ENCODE results near the gene ADCY7.
"Not testable (repeated sequence)": the region's sequence is repeated elsewhere in the genome, so short reads cannot be mapped to it uniquely, and the experiment has no call there.

Gene ADCY7

GRCh38 chr16:50266337-50267091 lies at the start of gene ADCY7:
Gene ADCY7 (plus strand): TSS chr16:50266551. CDS start chr16:50288180, 21,629 bp downstream.
- DNase-seq (ENCODE audit: low spot score) (peak; percentile 88), FAIRE-seq (peak; percentile 80)

GRCh38 chr16:50219402-50219975 lies 46.9 kb upstream of the ADCY7 start:
- no peak for FAIRE-seq
- no peak for DNase-seq (ENCODE audit: low spot score)

DNA sequence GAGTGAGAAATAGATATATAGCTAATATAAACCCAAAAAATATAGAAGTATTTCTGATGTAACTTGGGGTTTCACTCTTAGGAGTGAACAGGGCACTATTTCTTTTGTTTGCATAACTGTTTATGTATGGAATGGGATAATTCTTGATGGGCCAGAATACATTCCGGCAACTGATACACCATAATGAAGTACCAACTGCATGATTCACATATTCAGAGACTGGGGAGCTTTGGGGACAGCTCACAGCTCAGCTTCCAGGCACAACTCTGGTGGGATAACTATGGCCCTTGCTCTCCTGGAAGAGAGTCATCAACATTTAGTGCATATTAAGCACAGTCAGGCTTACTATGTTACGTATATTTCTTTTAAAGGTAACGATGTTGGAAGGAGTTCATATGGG lies 42.1 kb upstream of the ADCY7 start:
- DNase-seq (ENCODE audit: low spot score) (no peak), FAIRE-seq (no peak)

DNA sequence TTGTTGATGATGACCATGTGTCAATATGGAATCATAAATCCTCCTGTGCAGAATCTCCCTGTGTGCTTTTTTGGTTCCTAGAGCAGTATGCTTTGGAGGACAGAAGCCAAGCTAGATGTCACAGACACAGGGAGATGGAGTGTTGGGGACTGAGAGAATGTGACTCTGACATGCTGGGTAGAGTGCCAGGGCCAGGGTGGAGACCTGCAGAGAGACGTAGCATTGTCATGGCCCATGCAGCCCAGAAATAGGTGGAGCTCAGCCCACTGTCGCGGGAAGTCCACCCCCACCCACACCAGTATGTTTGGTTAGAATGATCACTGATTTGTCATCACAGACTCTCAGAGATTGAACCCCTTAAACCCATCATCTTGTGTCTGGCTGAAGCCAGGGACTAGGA lies 39.2 kb upstream of the ADCY7 start:
- DNase-seq (ENCODE audit: low spot score) (no peak), FAIRE-seq (no peak)

GRCh38 chr16:50227665-50228064 lies 38.7 kb upstream of the ADCY7 start:
- DNase-seq (ENCODE audit: low spot score) (no peak), FAIRE-seq (no peak)

DNA sequence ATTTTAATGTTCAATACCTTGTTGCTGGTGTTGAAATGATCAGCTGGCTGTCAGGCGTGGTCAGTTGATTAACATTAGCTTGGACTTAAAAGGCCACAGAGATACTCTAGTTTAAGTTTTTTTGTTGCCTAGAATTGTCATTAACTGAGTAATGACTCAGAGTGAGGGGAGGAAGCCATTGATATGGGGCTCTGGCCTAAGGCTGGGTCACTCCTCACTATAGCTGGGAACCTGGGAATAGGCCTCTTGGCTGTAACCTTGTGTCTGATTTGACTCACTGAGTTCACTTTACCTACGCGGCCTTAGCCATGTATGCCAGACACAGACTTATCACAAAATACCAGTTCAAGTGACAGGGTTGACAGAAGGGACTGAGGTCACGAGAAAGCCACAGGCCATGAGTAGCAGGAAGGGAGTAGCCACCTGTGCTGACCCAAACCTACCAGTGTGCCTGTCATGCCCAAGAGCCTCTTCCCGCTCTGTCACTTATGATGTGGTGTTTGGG lies 37.9 kb upstream of the ADCY7 start:
- DNase-seq (ENCODE audit: low spot score) (no peak), FAIRE-seq (no peak)

DNA sequence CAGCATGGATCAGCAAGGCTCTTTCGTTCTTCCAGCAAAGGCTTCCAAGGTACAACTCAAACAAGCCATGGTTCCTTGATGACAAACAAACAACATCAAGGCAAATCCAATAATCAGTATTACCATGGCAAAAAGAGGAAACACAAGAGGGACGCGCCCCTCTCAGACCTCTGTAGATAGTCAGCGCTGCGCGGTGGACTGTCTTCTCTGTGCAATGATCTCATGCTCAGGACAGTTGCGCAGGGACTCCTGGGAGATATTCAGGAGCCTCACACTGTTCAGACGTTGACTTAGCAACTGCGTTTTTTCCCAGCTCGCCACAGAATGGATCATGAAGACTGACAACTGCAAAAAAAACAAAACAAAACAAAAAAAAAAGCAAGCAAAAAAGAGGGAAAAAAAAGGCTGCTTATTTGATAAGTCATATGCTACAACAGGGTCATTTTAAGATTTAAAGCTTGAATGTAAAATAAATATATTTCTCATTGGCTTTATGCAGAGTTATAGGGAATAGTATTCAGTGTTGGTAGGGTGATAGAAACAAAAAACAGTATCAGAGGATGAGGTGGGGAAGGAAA lies 37.1 kb upstream of the ADCY7 start:
- no peak for DNase-seq (ENCODE audit: low spot score)
- FAIRE-seq = no peak

GRCh38 chr16:50234771-50235556 lies 31.4 kb upstream of the ADCY7 start:
- DNase-seq (ENCODE audit: low spot score) = no peak
- no peak for FAIRE-seq

- FAIRE-seq = no peak
- no peak for DNase-seq (ENCODE audit: low spot score)
Observed at GRCh38 chr16:50235581-50235980, 30.8 kb upstream of the ADCY7 start.

GRCh38 chr16:50238314-50238713 lies 28.0 kb upstream of the ADCY7 start:
- no peak for FAIRE-seq
- no peak for DNase-seq (ENCODE audit: low spot score)

DNA sequence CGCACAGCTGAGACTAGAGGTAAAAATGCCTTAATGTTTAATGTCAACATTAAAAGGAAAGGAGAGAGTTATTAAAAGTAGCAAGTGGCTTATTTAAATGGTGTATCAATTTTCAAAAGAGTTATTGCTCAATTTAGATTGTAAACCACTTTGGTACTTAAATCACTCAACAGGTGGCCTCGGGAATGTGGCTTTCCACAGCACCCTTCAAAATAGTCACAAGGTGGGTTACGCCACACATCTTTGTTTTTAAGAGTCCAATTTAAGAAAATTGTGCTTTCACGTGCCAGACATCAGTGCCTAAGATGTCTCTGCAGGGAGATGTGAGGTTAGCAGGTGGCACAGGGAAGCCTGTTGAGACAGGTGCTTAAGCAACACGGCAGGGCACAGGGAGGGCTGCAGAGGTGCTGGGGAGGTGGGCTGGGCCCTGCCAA lies 27.5 kb upstream of the ADCY7 start:
- DNase-seq (ENCODE audit: low spot score) = no peak
- no peak for FAIRE-seq

- not testable (repeated sequence) for DNase-seq (ENCODE audit: low spot score); FAIRE-seq
Observed at GRCh38 chr16:50243024-50243423, 23.3 kb upstream of the ADCY7 start.

DNA sequence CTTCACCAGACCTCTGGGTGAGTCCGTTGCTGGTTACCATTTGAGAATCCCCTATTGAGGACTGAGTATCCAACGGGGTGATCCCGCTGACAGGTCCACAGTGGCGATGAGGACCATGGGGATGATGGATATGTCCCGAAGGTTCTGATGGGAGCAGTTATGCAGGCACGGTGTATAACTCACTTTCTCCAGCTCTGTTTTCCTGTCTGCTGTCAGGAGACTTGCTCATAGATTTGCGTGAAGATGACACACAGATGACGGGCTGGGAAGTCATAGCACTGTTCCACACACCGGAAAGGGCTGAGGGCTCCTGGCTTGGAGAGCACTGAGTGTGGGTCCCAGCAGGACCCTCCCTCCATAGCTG lies 22.2 kb upstream of the ADCY7 start:
- DNase-seq (ENCODE audit: low spot score) (no peak), FAIRE-seq (no peak)

DNA sequence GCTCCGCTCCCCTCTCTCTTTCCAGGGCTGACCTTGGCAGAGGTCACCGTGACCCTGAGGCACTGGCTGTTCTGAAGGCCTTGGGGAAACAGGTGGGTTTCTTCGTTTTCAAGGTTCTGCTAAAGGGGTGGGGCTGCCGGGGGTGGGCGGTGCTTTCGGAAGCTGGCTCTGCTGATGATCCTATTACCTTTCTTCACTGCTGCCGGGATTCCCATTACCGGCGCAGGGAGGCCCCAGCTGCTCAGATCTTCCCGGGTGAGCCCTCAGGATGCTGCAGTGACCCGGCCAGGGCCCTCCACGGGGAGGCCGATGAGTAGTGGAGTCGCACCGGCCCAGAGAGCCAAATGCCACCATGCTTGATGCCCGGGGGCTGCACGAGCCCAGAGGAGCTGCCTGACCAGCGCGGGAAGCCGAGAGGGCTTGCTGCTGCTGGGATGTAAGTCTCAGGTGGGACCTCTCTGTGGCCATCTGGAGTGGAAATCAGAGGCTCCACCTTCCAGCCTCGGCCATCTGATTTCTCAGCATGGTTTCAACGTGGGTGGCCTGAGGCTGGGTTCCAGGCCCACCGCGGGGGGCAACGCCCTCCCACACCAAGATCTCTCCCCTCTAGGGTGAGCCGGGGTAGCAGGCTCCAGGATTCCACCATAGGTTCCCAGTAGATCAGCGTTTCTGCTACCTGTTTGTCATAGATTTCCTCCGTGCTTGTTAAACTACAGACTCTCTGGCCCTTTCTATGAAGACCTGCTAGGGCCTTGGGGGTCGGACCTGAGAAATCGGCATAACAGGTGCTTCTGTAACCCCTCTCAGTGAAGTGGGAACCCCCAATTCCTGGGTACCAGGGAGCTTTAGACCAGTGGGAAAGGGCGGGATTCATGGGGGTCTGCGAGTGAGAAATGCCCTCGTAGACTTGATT lies 21.6 kb upstream of the ADCY7 start:
- FAIRE-seq = no peak
- no peak for DNase-seq (ENCODE audit: low spot score)

DNA sequence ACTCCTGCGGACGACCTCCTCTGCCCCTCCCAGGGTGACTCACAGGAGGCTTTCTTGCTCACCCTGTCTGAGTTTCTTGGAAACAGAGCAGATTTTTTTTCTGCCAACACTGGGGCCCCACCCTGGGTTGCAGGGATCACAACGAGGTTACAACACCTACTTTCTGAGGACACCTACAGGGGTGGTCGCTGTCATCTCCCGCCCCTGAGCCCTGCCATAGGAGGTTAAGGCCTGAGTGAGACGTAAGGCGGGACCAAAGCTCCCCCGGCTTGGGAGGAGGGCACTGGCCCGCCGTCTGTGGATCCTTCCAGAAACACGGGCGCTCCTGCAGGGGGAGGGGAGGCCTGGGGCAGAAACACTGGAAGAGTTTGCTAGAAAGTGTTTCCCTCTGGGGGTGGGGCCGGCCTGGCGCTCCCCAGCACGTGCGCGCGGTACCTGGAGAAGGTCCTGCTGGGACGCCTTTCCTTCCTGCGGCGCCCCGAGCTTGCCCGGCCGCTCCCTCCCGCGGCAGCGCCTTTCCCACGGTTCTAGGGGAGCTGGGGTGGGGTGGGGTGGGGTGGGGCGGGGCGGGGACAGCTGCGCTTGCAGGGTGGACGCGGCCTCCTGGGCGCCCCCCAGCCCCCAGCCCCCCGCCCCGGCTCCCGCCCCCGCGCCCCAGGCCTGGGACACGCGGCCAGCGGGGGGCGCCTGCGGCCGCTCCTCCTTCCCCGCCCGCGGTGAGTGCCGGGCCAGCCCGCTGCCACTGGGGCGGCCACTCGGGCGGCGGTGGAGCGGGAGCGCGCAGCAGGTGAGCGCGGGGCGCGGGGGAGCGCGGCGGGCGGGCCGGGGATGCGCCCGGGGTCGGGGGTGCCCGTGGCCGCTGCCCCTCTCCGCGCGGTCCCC lies 20.7 kb upstream of the ADCY7 start:
- DNase-seq (ENCODE audit: low spot score) (peak; percentile 68), FAIRE-seq (peak; percentile 42)

- FAIRE-seq (no peak), DNase-seq (ENCODE audit: low spot score) (no peak)
Observed at GRCh38 chr16:50246299-50247122, 19.8 kb upstream of the ADCY7 start.

- FAIRE-seq = no peak
- no peak for DNase-seq (ENCODE audit: low spot score)
Observed at GRCh38 chr16:50247123-50247905, 19.0 kb upstream of the ADCY7 start.

All from RCC 7860 (cell line).